ENCODE data around the gene C4orf54.

The C4orf54 gene

GRCh38 chr4:99651811-99652485 is 5.7 kb downstream of the C4orf54 start:
- Histone ChIP-seq H3K36me3 (ENCODE audit: control insufficient read depth, insufficient read depth, low read length) (no peaks in the 10 kb centered on the region), H2AK5ac (ENCODE audit: low read length) (no peak overlapping the region), H2BK5ac (ENCODE audit: low read length) (no peak overlapping the region), H4K5ac (ENCODE audit: low read length) (no peak overlapping the region), H3K9ac (ENCODE audit: low read length) (no peak overlapping the region), H3K27me3 (ENCODE audit: insufficient read depth, low read length, poor library complexity) (no peaks in the 10 kb centered on the region), H3K4me3 (ENCODE audit: low read length) (no peak overlapping the region), H3K4me1 (ENCODE audit: control insufficient read depth, low read depth, low read length) (no peaks in the 10 kb centered on the region), H3K79me1 (ENCODE audit: low read length) (no peaks in the 10 kb centered on the region), H2BK15ac (replicated peaks; ENCODE audit: low read depth) (no peak overlapping the region), H3K79me2 (ENCODE audit: control insufficient read depth, insufficient read depth, low read length) (no peaks in the 10 kb centered on the region), H3K56ac (ENCODE audit: low read length) (no peak overlapping the region), H4K8ac (ENCODE audit: low read depth, low read length) (no peak overlapping the region), H3K18ac (ENCODE audit: low read length) (no peak overlapping the region), H3K4me2 (ENCODE audit: low read length) (no peak overlapping the region), H3K23ac (ENCODE audit: low read length) (no peak overlapping the region), H2BK120ac (ENCODE audit: low read depth, low read length) (no peak overlapping the region), H3K27ac (ENCODE audit: low read depth, low read length) (no peak overlapping the region), H3K4ac (ENCODE audit: low read depth, low read length) (no peak overlapping the region)
- DNase-seq, result no peak
- WGBS (ENCODE audit: extremely low coverage, insufficient coverage, low lambda C conversion rate), result no CpG with 5 or more reads among the region's 49 CpGs

GRCh38 chr4:99651016-99651769 is 6.4 kb downstream of the C4orf54 start:
- Histone ChIP-seq H3K4me1 (ENCODE audit: control insufficient read depth, low read depth, low read length) (no peaks in the 10 kb centered on the region), H3K9ac (ENCODE audit: low read length) (no peak overlapping the region), H3K23ac (ENCODE audit: low read length) (no peak overlapping the region), H3K27ac (ENCODE audit: low read depth, low read length) (no peak overlapping the region), H4K8ac (ENCODE audit: low read depth, low read length) (no peak overlapping the region), H3K18ac (ENCODE audit: low read length) (no peak overlapping the region), H4K5ac (ENCODE audit: low read length) (no peak overlapping the region), H3K4me3 (ENCODE audit: low read length) (no peak overlapping the region), H3K56ac (ENCODE audit: low read length) (no peak overlapping the region), H2AK5ac (ENCODE audit: low read length) (no peak overlapping the region), H3K36me3 (ENCODE audit: control insufficient read depth, insufficient read depth, low read length) (no peaks in the 10 kb centered on the region), H3K4me2 (ENCODE audit: low read length) (no peak overlapping the region), H3K79me2 (ENCODE audit: control insufficient read depth, insufficient read depth, low read length) (no peaks in the 10 kb centered on the region), H2BK15ac (replicated peaks; ENCODE audit: low read depth) (no peak overlapping the region), H3K27me3 (ENCODE audit: insufficient read depth, low read length, poor library complexity) (no peaks in the 10 kb centered on the region), H3K79me1 (ENCODE audit: low read length) (no peaks in the 10 kb centered on the region), H2BK120ac (ENCODE audit: low read depth, low read length) (no peak overlapping the region), H2BK5ac (ENCODE audit: low read length) (no peak overlapping the region), H3K4ac (ENCODE audit: low read depth, low read length) (no peak overlapping the region)
- DNase-seq, result no peak
- WGBS (ENCODE audit: extremely low coverage, insufficient coverage, low lambda C conversion rate), result no CpG with 5 or more reads among the region's 18 CpGs

GRCh38 chr4:99649778-99650177 is 7.8 kb downstream of the C4orf54 start:
- no peak overlapping the region for H2BK120ac ChIP-seq (ENCODE audit: low read depth, low read length)
- H3K4me3 ChIP-seq (ENCODE audit: low read length), result no peak overlapping the region
- no peaks in the 10 kb centered on the region for H3K79me1 ChIP-seq (ENCODE audit: low read length)
- DNase-seq, result no peak
- no peak overlapping the region for H2AK5ac ChIP-seq (ENCODE audit: low read length)
- H3K4me2 ChIP-seq (ENCODE audit: low read length), result no peak overlapping the region
- no peaks in the 10 kb centered on the region for H3K36me3 ChIP-seq (ENCODE audit: control insufficient read depth, insufficient read depth, low read length)
- no peak overlapping the region for H4K5ac ChIP-seq (ENCODE audit: low read length)
- H2BK15ac ChIP-seq (replicated peaks; ENCODE audit: low read depth), result no peak overlapping the region
- no peak overlapping the region for H2BK5ac ChIP-seq (ENCODE audit: low read length)
- no peaks in the 10 kb centered on the region for H3K4me1 ChIP-seq (ENCODE audit: control insufficient read depth, low read depth, low read length)
- no CpG with 5 or more reads among the region's 10 CpGs for WGBS (ENCODE audit: extremely low coverage, insufficient coverage, low lambda C conversion rate)
- no peak overlapping the region for H3K18ac ChIP-seq (ENCODE audit: low read length)
- H3K79me2 ChIP-seq (ENCODE audit: control insufficient read depth, insufficient read depth, low read length), result no peaks in the 10 kb centered on the region
- H3K4ac ChIP-seq (ENCODE audit: low read depth, low read length), result no peak overlapping the region
- no peak overlapping the region for H3K9ac ChIP-seq (ENCODE audit: low read length)
- H4K8ac ChIP-seq (ENCODE audit: low read depth, low read length), result no peak overlapping the region
- H3K27ac ChIP-seq (ENCODE audit: low read depth, low read length), result no peak overlapping the region
- no peak overlapping the region for H3K56ac ChIP-seq (ENCODE audit: low read length)
- no peak overlapping the region for H3K23ac ChIP-seq (ENCODE audit: low read length)
- H3K27me3 ChIP-seq (ENCODE audit: insufficient read depth, low read length, poor library complexity), result no peaks in the 10 kb centered on the region

GRCh38 chr4:99649208-99649607 is 8.4 kb downstream of the C4orf54 start:
- no peak overlapping the region for H2BK5ac ChIP-seq (ENCODE audit: low read length)
- no peak overlapping the region for H3K9ac ChIP-seq (ENCODE audit: low read length)
- no peaks in the 10 kb centered on the region for H3K79me2 ChIP-seq (ENCODE audit: control insufficient read depth, insufficient read depth, low read length)

GRCh38 chr4:99648321-99648720 is 9.3 kb downstream of the C4orf54 start:
- Histone ChIP-seq H3K27ac (ENCODE audit: low read depth, low read length) (no peak overlapping the region), H4K8ac (ENCODE audit: low read depth, low read length) (no peak overlapping the region), H3K23ac (ENCODE audit: low read length) (no peak overlapping the region), H3K9ac (ENCODE audit: low read length) (no peak overlapping the region), H3K56ac (ENCODE audit: low read length) (no peak overlapping the region), H3K4me2 (ENCODE audit: low read length) (no peak overlapping the region), H2AK5ac (ENCODE audit: low read length) (no peak overlapping the region), H3K18ac (ENCODE audit: low read length) (no peak overlapping the region), H3K4ac (ENCODE audit: low read depth, low read length) (no peak overlapping the region), H2BK120ac (ENCODE audit: low read depth, low read length) (no peak overlapping the region), H3K79me1 (ENCODE audit: low read length) (no peaks in the 10 kb centered on the region), H3K36me3 (ENCODE audit: control insufficient read depth, insufficient read depth, low read length) (no peaks in the 10 kb centered on the region), H3K4me1 (ENCODE audit: control insufficient read depth, low read depth, low read length) (no peaks in the 10 kb centered on the region), H2BK5ac (ENCODE audit: low read length) (no peak overlapping the region), H3K27me3 (ENCODE audit: insufficient read depth, low read length, poor library complexity) (no peaks in the 10 kb centered on the region), H3K4me3 (ENCODE audit: low read length) (no peak overlapping the region), H4K5ac (ENCODE audit: low read length) (no peak overlapping the region), H3K79me2 (ENCODE audit: control insufficient read depth, insufficient read depth, low read length) (no peaks in the 10 kb centered on the region), H2BK15ac (replicated peaks; ENCODE audit: low read depth) (no peak overlapping the region)
- DNase-seq, result no peak
- no CpG with 5 or more reads among the region's 1 CpG for WGBS (ENCODE audit: extremely low coverage, insufficient coverage, low lambda C conversion rate)

More at GRCh38 chr4:99649208-99649607, 8.4 kb downstream of the C4orf54 start:
- Histone ChIP-seq H2AK5ac (ENCODE audit: low read length) (no peak overlapping the region), H3K4me1 (ENCODE audit: control insufficient read depth, low read depth, low read length) (no peaks in the 10 kb centered on the region), H3K4ac (ENCODE audit: low read depth, low read length) (no peak overlapping the region), H3K18ac (ENCODE audit: low read length) (no peak overlapping the region), H3K27me3 (ENCODE audit: insufficient read depth, low read length, poor library complexity) (no peaks in the 10 kb centered on the region), H4K8ac (ENCODE audit: low read depth, low read length) (no peak overlapping the region), H2BK120ac (ENCODE audit: low read depth, low read length) (no peak overlapping the region), H3K79me1 (ENCODE audit: low read length) (no peaks in the 10 kb centered on the region), H3K56ac (ENCODE audit: low read length) (no peak overlapping the region), H3K23ac (ENCODE audit: low read length) (no peak overlapping the region), H4K5ac (ENCODE audit: low read length) (no peak overlapping the region), H3K36me3 (ENCODE audit: control insufficient read depth, insufficient read depth, low read length) (no peaks in the 10 kb centered on the region), H3K4me2 (ENCODE audit: low read length) (no peak overlapping the region), H3K27ac (ENCODE audit: low read depth, low read length) (no peak overlapping the region), H3K4me3 (ENCODE audit: low read length) (no peak overlapping the region), H2BK15ac (replicated peaks; ENCODE audit: low read depth) (no peak overlapping the region)
- WGBS (ENCODE audit: extremely low coverage, insufficient coverage, low lambda C conversion rate), result no CpG with 5 or more reads among the region's 9 CpGs
- DNase-seq, result no peak

Data from mesendoderm (in vitro differentiated cells).